ENCODE measurements around the gene INSIG2.

The INSIG2 gene

DNA sequence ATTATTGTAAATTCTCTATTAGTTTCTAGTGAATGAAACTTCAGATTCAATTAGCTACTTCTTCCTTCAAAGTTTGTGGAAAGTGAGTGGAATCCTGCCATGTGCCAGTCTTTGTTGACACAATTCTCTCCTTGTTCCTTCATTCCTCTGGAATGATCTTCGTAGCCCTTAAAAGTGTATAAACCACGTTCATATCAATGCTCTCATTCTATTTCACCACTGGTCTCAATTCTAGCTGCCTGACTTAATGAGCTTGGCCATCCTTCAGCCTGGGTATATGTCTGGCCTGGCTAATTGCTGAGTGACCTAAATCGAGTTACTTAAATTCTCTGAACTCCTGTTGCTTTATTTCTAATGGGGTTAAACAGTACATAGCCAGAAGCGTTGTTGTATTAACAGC lies 43.5 kb downstream of the INSIG2 start:
- no peak for DNase-seq

DNA sequence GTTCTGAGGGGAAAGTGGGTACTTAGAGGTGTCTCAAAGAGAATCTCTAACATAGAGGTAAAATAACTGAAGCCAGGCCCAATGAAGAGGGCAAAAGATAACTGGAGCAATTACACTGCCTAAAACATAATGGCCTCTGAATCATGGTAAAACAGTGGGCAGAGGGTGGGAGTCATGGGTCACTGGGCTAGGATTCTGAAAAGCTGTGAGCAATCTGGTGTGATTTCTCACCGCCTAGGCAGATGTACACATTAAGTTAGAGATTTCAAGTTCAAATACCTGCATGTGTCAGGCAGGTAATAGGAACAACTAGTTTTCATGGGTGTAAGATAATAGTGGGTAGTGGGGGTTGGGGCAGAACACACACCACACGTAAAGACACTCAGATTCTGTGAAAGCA lies 45.6 kb downstream of the INSIG2 start:
- no peak for DNase-seq

DNA sequence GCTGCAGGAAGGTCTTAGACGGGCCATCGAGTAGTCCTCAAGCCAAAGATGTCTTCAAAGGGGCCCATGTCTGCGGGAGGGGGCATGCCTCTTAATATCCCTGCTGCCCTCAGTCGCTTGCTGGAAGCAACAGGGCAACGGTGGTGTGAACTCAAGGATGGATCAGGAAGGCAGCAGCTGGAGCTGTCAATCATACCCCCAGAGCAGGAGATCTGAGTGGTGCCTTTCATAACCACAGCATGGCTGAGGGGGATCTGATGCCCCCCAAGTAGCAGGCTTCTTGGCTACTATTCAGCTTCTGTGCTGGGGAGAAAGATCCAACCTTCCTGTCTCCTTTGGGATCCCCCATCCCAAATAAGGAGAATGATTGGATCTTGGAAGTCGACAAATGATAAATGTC lies 46.4 kb downstream of the INSIG2 start:
- DNase-seq: no peak

DNA sequence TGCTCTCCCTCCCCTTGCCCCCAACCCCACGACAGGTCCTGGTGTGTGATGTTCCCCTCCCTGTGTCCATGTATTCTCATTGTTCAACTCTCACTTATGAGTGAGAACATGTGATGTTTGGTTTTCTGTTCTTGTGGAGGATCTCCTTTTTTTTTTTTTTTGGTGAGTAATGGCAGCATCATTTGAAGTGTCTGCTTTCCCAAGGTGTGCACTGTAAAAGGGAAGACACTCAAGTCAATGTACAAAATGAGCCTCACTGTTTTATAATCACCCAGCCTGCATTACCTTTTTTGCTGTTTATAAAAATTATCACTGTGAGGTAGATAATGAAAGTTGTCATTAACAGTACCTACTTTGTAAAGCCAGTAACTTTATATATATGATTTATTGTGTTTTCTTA lies 56.9 kb downstream of the INSIG2 start:
- no peak for DNase-seq

DNA sequence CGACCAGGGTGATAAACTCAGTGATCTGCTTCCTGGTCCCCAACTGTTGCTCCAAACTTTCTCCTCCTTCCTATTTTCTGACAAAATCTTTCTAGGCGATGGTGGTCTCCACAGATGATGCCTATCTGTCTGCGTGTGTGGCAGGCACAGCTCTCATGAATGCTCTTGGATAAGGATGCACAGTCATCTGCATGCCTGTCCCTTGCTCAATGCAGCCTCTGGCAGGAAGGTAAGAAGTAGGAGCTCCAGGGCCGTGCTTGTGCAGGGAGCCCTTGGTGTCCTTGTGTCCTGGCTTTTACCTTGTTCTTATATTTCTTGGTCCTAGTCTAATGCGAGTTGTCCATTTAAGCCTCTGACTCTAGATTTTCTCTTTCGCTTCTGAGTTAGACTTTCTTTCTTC lies 57.5 kb downstream of the INSIG2 start:
- no peak for DNase-seq

DNA sequence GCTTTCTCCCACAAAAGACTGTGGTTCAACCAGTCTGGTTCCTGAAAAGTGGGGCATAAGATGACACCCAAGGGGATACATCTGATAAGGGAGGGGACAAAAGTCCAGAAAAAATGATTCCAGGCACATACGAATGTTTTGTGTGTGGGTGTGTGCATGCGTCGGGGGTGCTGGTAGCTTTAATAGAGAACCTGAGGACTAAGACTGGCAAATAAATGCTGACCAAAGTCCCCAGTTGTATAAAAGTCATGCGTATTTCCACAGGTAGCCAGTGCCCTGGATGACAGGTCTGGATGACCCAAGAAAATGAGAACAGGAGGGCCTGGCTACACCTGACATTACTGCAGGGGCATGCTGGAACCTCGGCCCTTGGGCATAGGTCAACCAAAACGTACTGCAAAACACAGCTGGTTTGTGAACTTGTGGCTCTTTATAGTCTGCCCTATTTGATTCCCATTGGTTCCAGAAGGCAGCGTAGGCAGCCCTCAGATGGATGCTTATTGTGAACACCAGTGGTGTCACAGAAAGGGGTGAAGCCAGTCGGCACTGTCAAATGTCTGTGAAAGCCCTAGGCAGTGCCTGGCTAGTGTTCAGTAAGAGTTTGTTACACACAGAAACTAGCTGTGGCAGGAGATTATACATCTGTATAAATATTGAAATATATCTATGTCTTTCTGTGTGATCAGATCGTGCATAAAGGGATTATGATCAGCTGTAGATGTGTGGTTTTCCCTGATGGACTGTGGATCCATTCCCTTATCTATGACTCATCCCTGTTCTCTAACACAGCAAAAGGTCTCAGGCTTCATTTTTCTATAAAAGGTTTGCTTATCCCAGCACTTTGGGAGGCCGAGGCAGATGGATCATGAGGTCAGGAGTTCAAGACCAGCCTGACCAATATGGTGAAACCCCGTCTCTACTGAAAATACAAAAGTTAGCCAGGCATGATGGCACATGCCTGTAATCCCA lies 58.3 kb downstream of the INSIG2 start:
- DNase-seq: no peak

DNA sequence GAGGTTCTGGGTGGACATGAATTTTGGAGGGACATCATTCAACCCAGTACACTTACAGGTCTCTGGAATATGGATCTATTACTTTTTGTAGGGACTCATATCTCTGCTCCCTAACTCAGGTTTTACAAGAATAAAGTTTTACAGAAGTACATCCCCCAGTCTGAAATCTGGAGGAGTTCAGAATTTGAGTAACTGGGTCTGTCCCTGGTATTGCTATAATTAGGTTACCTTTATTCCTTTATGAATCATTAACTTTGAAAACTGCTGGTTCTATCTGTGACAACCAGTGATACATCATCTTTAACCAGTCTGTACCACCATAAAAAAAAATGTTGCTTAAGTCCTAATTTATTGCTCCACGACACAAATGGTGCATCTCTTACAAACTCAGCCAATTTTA lies 59.9 kb downstream of the INSIG2 start:
- DNase-seq: no peak

DNA sequence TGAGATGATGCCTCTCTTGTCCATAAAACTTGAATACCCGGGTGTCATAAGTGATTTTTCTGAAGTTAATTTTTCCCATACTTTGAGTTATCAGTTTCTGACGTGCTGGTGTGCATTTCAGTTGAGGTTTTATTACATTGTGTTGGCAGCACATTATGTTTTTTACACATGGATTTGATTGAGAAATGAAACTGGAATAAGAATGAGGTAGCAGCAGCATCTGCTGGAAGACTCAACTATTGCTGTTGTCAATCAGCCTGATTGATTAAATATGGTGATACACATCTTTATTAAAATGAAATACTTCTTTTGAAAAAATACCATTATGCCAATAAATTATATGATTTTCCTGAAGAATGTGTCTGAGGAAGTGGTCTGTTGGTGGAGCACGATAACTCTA lies 60.5 kb downstream of the INSIG2 start:
- no peak for DNase-seq

DNA sequence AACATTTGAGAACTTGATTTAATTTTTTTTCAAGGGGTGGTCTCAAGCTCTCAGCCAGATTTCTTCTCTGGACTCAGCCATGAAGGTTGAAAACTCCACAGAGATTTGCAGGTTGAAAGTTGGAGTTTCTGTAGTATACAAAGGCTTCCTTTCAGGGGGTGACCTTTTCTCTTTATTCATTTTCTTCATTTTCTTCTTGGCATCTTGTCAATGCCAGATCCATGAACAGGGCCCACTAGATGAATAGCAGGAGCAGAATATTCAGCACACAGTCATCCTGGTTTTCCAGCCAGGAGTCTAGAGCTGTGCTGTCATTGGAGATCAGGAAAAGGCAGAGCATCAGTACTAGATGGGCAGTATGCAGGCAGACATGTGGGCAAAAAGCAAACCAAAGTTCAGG lies 62.0 kb downstream of the INSIG2 start:
- no peak for DNase-seq

DNA sequence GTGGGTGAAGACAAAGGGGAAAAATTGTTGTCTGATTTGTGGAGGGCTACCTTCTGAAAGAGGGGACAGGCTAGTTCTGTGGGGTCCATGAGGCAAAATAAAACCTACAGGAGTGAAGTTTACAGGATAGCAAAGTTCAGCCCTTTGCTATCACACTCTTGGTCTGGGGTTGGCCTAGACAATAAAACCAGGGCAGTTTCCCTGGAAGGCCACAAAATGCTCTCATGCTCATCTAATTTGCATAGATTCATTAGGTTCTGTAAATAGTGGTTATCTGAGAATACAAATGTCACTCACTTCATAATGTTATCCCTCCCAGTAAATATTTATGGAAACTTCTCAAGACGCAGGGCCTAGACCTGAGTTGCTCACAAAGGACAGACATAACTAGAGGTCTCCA lies 63.6 kb downstream of the INSIG2 start:
- DNase-seq: peak; percentile 58 to 73

DNA sequence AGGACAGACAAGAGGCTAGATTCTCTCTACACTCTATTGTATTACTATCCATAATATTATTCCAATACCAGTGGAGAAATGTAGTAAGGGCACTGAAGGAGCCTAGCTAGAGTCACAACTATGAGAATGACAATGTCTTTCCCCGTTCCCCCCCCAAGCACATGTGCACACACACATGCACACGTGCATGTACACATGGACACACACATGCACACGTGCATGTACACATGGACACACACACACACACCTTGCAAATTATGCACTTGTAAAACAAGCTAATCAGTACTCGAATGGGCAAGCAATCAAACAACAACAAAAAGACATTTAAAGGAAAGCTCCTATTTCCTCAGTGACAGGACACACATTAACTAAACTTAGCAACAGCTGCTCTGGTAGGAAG lies 65.2 kb downstream of the INSIG2 start:
- DNase-seq: no peak

DNA sequence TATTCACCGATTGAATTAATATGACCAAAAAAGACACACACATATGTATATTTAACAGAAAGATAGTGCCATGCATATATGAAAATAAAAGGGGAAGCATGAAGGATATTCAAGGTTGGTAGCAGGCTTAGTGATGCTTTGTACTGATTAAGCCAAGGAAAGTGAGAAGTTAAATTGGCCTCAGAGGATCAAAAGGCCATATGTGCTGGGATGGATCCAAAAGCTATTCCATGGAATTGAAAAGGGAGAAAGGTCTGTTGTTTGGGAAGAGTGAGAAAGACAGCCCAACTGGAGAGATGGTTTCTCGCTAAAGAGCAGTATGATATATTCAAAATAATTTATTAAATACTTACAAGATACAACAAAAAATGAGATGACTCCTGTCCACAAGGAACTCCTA lies 65.9 kb downstream of the INSIG2 start:
- no peak for DNase-seq
